H9 (cell line): ENCODE measurements around the gene CTBS. TPM values are rescaled to one million over a fixed set of nuclear protein-coding genes. Genes with fewer than 3 reads are reported as not detected.

ENCODE experiments used
- DNase-seq: peaks from one replicate; pipeline ENCODE4 v3.0.0-alpha.2; 2017
- H2AFZ ChIP-seq: one replicate; pipeline ENCODE4 v1.6.1; 2013; ENCODE audit warnings: mild to moderate bottlenecking, low read length, control low read depth, moderate library complexity
- H2AK5ac ChIP-seq: 2 replicates; pipeline ENCODE4 v1.6.1; 2013; ENCODE audit warnings: low read length, control low read depth, mixed read lengths; ENCODE audit not compliant: insufficient read length
- H2BK120ac ChIP-seq: one replicate; pipeline ENCODE4 v1.6.1; 2013; ENCODE audit warnings: low read depth, mild to moderate bottlenecking, low read length, control low read depth, inconsistent platforms; ENCODE audit not compliant: poor library complexity, severe bottlenecking
- H2BK12ac ChIP-seq: 2 replicates; pipeline ENCODE4 v1.6.1; 2013; ENCODE audit warnings: low read length, control low read depth, mixed read lengths, low read depth; ENCODE audit not compliant: insufficient read length
- H2BK15ac ChIP-seq: 2 replicates; pipeline ENCODE4 v1.6.1; 2013; ENCODE audit warnings: low read depth, low read length, control low read depth
- H2BK20ac ChIP-seq: one replicate; pipeline ENCODE4 v1.6.1; 2013; ENCODE audit warnings: low read depth, mild to moderate bottlenecking, low read length, control low read depth, inconsistent platforms; ENCODE audit not compliant: poor library complexity, severe bottlenecking
- H2BK5ac ChIP-seq: 2 replicates; pipeline ENCODE4 v1.6.1; 2013; ENCODE audit warnings: low read length, control low read depth, mixed read lengths; ENCODE audit not compliant: insufficient read length
- H3K14ac ChIP-seq: 2 replicates; pipeline ENCODE4 v1.6.1; 2013; ENCODE audit warnings: low read length, control low read depth; ENCODE audit not compliant: insufficient read depth
- H3K18ac ChIP-seq: 2 replicates; pipeline ENCODE4 v1.6.1; 2013; ENCODE audit warnings: low read depth, mild to moderate bottlenecking, mixed read lengths, low read length, control low read depth; ENCODE audit not compliant: insufficient read length
- H3K23ac ChIP-seq: 2 replicates; pipeline ENCODE4 v1.6.1; 2013; ENCODE audit warnings: low read length, control low read depth, mixed read lengths, low read depth; ENCODE audit not compliant: insufficient read length
- H3K23me2 ChIP-seq: 2 replicates; pipeline ENCODE4 v1.6.1; 2013; ENCODE audit warnings: low read depth, mild to moderate bottlenecking, mixed read lengths, low read length, control low read depth; ENCODE audit not compliant: insufficient read length, poor library complexity, severe bottlenecking
- H3K27ac ChIP-seq: 2 replicates; pipeline ENCODE4 v1.5.1; 2013; ENCODE audit warnings: low read length, control low read depth, mixed read lengths, low read depth; ENCODE audit not compliant: insufficient read length
- H3K27me3 ChIP-seq: 2 replicates; pipeline ENCODE4 v1.6.1; 2013; ENCODE audit warnings: low read length, control low read depth, inconsistent platforms; ENCODE audit not compliant: insufficient read depth
- H3K4ac ChIP-seq: 2 replicates; pipeline ENCODE4 v1.6.1; 2013; ENCODE audit warnings: low read depth, mild to moderate bottlenecking, control low read depth, inconsistent platforms, low read length, moderate library complexity
- H3K4me1 ChIP-seq: 2 replicates; pipeline ENCODE4 v1.6.1; 2013; ENCODE audit warnings: low read length, control low read depth, inconsistent platforms; ENCODE audit not compliant: insufficient read depth
- H3K4me2 ChIP-seq: 2 replicates; pipeline ENCODE4 v1.6.1; 2013; ENCODE audit warnings: low read length, control low read depth, mixed read lengths; ENCODE audit not compliant: insufficient read length, insufficient read depth
- H3K56ac ChIP-seq: 2 replicates; pipeline ENCODE4 v1.6.1; 2013; ENCODE audit warnings: low read depth, mild to moderate bottlenecking, mixed read lengths, low read length, control low read depth; ENCODE audit not compliant: insufficient read length
- H3K79me1 ChIP-seq: 2 replicates; pipeline ENCODE4 v1.6.1; 2013; ENCODE audit warnings: low read depth, mild to moderate bottlenecking, moderate library complexity, low read length, control low read depth, inconsistent platforms; ENCODE audit not compliant: insufficient read depth, poor library complexity, severe bottlenecking
- H3K79me2 ChIP-seq: 2 replicates; pipeline ENCODE4 v1.6.1; 2013; ENCODE audit warnings: low read length, control low read depth, inconsistent platforms; ENCODE audit not compliant: insufficient read depth
- H3K9ac ChIP-seq: 2 replicates; pipeline ENCODE4 v1.6.1; 2013; ENCODE audit warnings: low read length, control low read depth, mixed read lengths; ENCODE audit not compliant: insufficient read length; ENCODE audit errors: extremely low read depth
- H3K9me3 ChIP-seq: one replicate; pipeline ENCODE4 v1.6.1; 2013; ENCODE audit warnings: low read depth, low read length, inconsistent platforms; ENCODE audit not compliant: control insufficient read depth
- H3T11ph ChIP-seq: one replicate; pipeline ENCODE4 v1.6.1; 2013; ENCODE audit warnings: mild to moderate bottlenecking, low read length, control low read depth, inconsistent platforms
- H4K20me1 ChIP-seq: one replicate; pipeline ENCODE4 v1.6.1; 2013; ENCODE audit not compliant: control insufficient read depth, insufficient read length, insufficient read depth
- H4K5ac ChIP-seq: 2 replicates; pipeline ENCODE4 v1.6.1; 2013; ENCODE audit warnings: low read depth, mild to moderate bottlenecking, mixed read lengths, low read length, control low read depth; ENCODE audit not compliant: insufficient read length
- H4K8ac ChIP-seq: replicated peaks from 2 replicates; pipeline ENCODE4 v1.6.1; 2013; ENCODE audit warnings: low read length, control low read depth, mixed read lengths, low read depth; ENCODE audit not compliant: insufficient read length
- H4K91ac ChIP-seq: 2 replicates; pipeline ENCODE4 v1.6.1; 2013; ENCODE audit warnings: low read depth, mild to moderate bottlenecking, moderate library complexity, mixed read lengths, low read length, control low read depth; ENCODE audit not compliant: insufficient read length
- H3K27ac Mint-ChIP-seq, 3 experiments: 2 replicates in 2 of 3; 3 replicates in 1 of 3; pipeline ENCODE4 v1.8.0; 2020 to 2021; ENCODE audit warnings: mixed read lengths in 3 of 3, mild to moderate bottlenecking in 1 of 3, moderate library complexity in 1 of 3
- H3K27me3 Mint-ChIP-seq: 2 replicates; pipeline ENCODE4 v1.8.0; 2021; ENCODE audit warnings: low read depth, mild to moderate bottlenecking, moderate library complexity, mixed read lengths
- H3K36me3 Mint-ChIP-seq, 3 experiments: 2 replicates in 2 of 3; 3 replicates in 1 of 3; pipeline ENCODE4 v1.8.0; 2020 to 2021; ENCODE audit warnings: low read depth in 3 of 3, mixed read lengths in 3 of 3; ENCODE audit not compliant: insufficient read depth in 1 of 3
- H3K4me1 Mint-ChIP-seq, 2 experiments: 2 replicates each; pipeline ENCODE4 v1.8.0; 2020; ENCODE audit warnings: mixed read lengths in 2 of 2
- H3K4me3 Mint-ChIP-seq, 2 experiments: 2 replicates in 1 of 2; 3 replicates in 1 of 2; pipeline ENCODE4 v1.8.0; 2020 to 2021; ENCODE audit warnings: mild to moderate bottlenecking in 2 of 2, mixed read lengths in 2 of 2, moderate library complexity in 1 of 2
- H3K9me3 Mint-ChIP-seq, 2 experiments: 2 replicates in 1 of 2; 3 replicates in 1 of 2; pipeline ENCODE4 v1.8.0; 2020; ENCODE audit warnings: mild to moderate bottlenecking in 2 of 2, mixed read lengths in 2 of 2, moderate library complexity in 1 of 2
- WGBS: extraction: QIAGEN DNeasy Blood & Tissue Kit; methylation state at CpG from one replicate; pipeline ENCODE4 v1.1.7; 2013; ENCODE audit warnings: missing lambda C conversion rate, low lambda C conversion rate, mixed read lengths; ENCODE audit not compliant: insufficient read length; ENCODE audit errors: extremely low coverage; 5-methylcytosine and 5-hydroxymethylcytosine counted together
- total RNA-seq: library from RNA; stranded (reverse); gene quantifications from 2 replicates; pipeline ENCODE4 v1.2.1, GENCODE V29; 2021
- TF ChIP-seq, protein P1 (sequence below): fragments of 200-600 bp; sonication (generic); conservative IDR thresholded peaks from 3 replicates; pipeline ENCODE4 v1.8.0; 2021; ENCODE audit warnings: antibody characterized with exemption, mild to moderate bottlenecking

Gene CTBS
- total RNA-seq, 1 experiment from 2014 or later, result 2.8 TPM

DNA sequence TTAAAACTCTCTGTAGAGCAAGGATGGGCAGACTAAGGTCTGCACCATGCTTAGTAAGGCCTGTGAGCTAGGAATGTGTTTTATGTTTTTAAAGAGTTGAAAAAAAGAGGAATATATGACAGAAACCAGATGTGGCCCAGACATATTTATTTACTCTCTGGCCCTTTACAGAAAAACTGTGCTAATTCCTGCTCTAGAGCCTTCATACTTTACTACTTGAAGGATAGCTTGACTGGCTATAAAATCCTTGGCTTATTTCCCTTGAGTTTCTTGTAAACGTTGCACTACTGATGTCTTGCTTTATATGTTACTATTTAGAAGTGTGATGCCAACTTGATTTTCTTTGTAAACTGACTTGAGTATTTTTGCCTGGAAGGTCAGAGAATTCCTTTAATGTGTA lies 33.5 kb downstream of the CTBS start:
- Histone ChIP-seq H3K23ac (no peak overlapping the region), H3K27me3 (no peaks in the 10 kb centered on the region), H2BK5ac (no peak overlapping the region), H3K56ac (no peak overlapping the region), H2AFZ (no peak overlapping the region), H2AK5ac (no peak overlapping the region), H3K4me2 (no peak overlapping the region), H4K5ac (no peak overlapping the region), H3K27ac (no peak overlapping the region), H4K8ac (no peak overlapping the region), H2BK120ac (no peak overlapping the region), H2BK15ac (no peak overlapping the region), H3K9ac (no peak overlapping the region), H3K4me1 (no peaks in the 10 kb centered on the region; the same call in 1 of the 2 replicates), H4K20me1 (no peaks in the 10 kb centered on the region), H4K91ac (no peak overlapping the region), H3T11ph (no peak overlapping the region), H3K4ac (no peak overlapping the region), H3K79me2 (no peaks in the 10 kb centered on the region), H3K18ac (no peak overlapping the region), H3K9me3 (no peaks in the 10 kb centered on the region), H3K14ac (no peak overlapping the region), H2BK12ac (no peak overlapping the region), H3K23me2 (no peaks in the 10 kb centered on the region), H2BK20ac (no peak overlapping the region), H3K79me1 (no peaks in the 10 kb centered on the region)
- no peaks in the 10 kb centered on the region for H3K4me1 Mint-ChIP-seq
- TF ChIP-seq, protein P1, sequence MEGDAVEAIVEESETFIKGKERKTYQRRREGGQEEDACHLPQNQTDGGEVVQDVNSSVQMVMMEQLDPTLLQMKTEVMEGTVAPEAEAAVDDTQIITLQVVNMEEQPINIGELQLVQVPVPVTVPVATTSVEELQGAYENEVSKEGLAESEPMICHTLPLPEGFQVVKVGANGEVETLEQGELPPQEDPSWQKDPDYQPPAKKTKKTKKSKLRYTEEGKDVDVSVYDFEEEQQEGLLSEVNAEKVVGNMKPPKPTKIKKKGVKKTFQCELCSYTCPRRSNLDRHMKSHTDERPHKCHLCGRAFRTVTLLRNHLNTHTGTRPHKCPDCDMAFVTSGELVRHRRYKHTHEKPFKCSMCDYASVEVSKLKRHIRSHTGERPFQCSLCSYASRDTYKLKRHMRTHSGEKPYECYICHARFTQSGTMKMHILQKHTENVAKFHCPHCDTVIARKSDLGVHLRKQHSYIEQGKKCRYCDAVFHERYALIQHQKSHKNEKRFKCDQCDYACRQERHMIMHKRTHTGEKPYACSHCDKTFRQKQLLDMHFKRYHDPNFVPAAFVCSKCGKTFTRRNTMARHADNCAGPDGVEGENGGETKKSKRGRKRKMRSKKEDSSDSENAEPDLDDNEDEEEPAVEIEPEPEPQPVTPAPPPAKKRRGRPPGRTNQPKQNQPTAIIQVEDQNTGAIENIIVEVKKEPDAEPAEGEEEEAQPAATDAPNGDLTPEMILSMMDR, result no peak
- no CpG with 5 or more reads among the region's 1 CpG for WGBS
- H3K27ac Mint-ChIP-seq, result no peak overlapping the region
- H3K27me3 Mint-ChIP-seq, result no peaks in the 10 kb centered on the region
- H3K4me3 Mint-ChIP-seq, result no peak overlapping the region
- H3K36me3 Mint-ChIP-seq, result no peaks in the 10 kb centered on the region
- no peaks in the 10 kb centered on the region for H3K9me3 Mint-ChIP-seq
- no peak for DNase-seq
